Keratinocyte (primary cell): Measurements from ENCODE around the gene PAMR1. TPM values are rescaled to one million over a fixed set of nuclear protein-coding genes. Genes with fewer than 3 reads are reported as not detected.
"Not testable (repeated sequence)": the region's sequence is repeated elsewhere in the genome, so short reads cannot be mapped to it uniquely, and the experiment has no call there.

Experiments
- DNase-seq: peaks from one replicate; pipeline ENCODE4 v3.0.0-alpha.2; 2011; ENCODE audit warnings: low read depth, missing footprints, low spot score
- FAIRE-seq: peaks from 2 replicates; lab custom pipeline; 2011; peaks lifted over from hg19 to GRCh38; lab: Jason Lieb, UNC
- H2AFZ ChIP-seq: 2 replicates; pipeline ENCODE4 v1.6.0; 2012; ENCODE audit warnings: low read length, control low read depth, inconsistent platforms; ENCODE audit not compliant: control insufficient read depth
- H3K27ac ChIP-seq: 2 replicates; pipeline ENCODE4 v1.5.1; 2011; ENCODE audit warnings: low read length; ENCODE audit not compliant: control insufficient read depth, insufficient read depth
- H3K27me3 ChIP-seq: 3 replicates; pipeline ENCODE4 v1.6.0; 2011; ENCODE audit warnings: low read length; ENCODE audit not compliant: control insufficient read depth, insufficient read depth; ENCODE audit errors: extremely low read depth
- H3K36me3 ChIP-seq, 2 experiments: 2 replicates in 1 of 2; 3 replicates in 1 of 2; pipeline ENCODE4 v1.5.1; 2011; ENCODE audit warnings: low read length in 2 of 2, mild to moderate bottlenecking in 1 of 2; ENCODE audit not compliant: control insufficient read depth in 2 of 2, insufficient read depth in 2 of 2; ENCODE audit errors: extremely low read depth in 1 of 2
- H3K4me1 ChIP-seq: 3 replicates; pipeline ENCODE4 v1.5.1; 2011; ENCODE audit warnings: low read length; ENCODE audit not compliant: control insufficient read depth, insufficient read depth; ENCODE audit errors: extremely low read depth
- H3K4me2 ChIP-seq: 3 replicates; pipeline ENCODE4 v1.6.0; 2011; ENCODE audit warnings: low read depth, low read length; ENCODE audit not compliant: control insufficient read depth, insufficient read depth; ENCODE audit errors: extremely low read depth
- H3K4me3 ChIP-seq, 3 experiments: fragments of 200-600 bp in 1 of 3; sonication (generic) in 1 of 3; 2 replicates in 2 of 3; 3 replicates in 1 of 3; pipeline ENCODE4 v1.5.1; 2011 to 2016; ENCODE audit warnings: low read length in 3 of 3, mild to moderate bottlenecking in 3 of 3, control low read depth in 2 of 3, inconsistent platforms in 1 of 3, low read depth in 1 of 3, mixed read lengths in 1 of 3, mixed run types in 1 of 3, moderate library complexity in 1 of 3; ENCODE audit not compliant: control insufficient read depth in 2 of 3, insufficient read depth in 2 of 3; ENCODE audit errors: extremely low read depth in 1 of 3
- H3K79me2 ChIP-seq: 2 replicates; pipeline ENCODE4 v1.6.0; 2012; ENCODE audit warnings: low read length; ENCODE audit not compliant: control insufficient read depth, insufficient read depth
- H3K9ac ChIP-seq: 3 replicates; pipeline ENCODE4 v1.6.0; 2011; ENCODE audit warnings: low read length; ENCODE audit not compliant: control insufficient read depth, insufficient read depth; ENCODE audit errors: extremely low read depth
- H3K9me1 ChIP-seq: 3 replicates; pipeline ENCODE4 v1.6.0; 2011; ENCODE audit warnings: low read length; ENCODE audit not compliant: control insufficient read depth, insufficient read depth; ENCODE audit errors: extremely low read depth
- H3K9me3 ChIP-seq: 2 replicates; pipeline ENCODE4 v1.5.1; 2012; ENCODE audit warnings: low read depth, low read length; ENCODE audit not compliant: control insufficient read depth
- H4K20me1 ChIP-seq: 3 replicates; pipeline ENCODE4 v1.6.0; 2011; ENCODE audit warnings: low read length; ENCODE audit not compliant: control insufficient read depth, insufficient read depth; ENCODE audit errors: extremely low read depth
- EZH2 ChIP-seq: IDR thresholded peaks from one replicate; pipeline ENCODE4 v1.6.1; 2012; ENCODE audit warnings: inconsistent platforms, mild to moderate bottlenecking, low read length, moderate library complexity
- dilution Hi-C: fragments of 300-500 bp; cut with MboI; formaldehyde crosslinking; loops from one replicate; pipeline ENCODE4 v1.7.0; 2020; ENCODE audit warnings: low sequenced_read_pairs; ENCODE audit not compliant: extremely low pct_ligation_motif_present
- polyA plus RNA-seq, 5 experiments: library from polyadenylated mRNA; depleted of rRNA in 3 of 5; stranded (reverse) in 3 of 5; stranded (forward) in 1 of 5; unstranded in 1 of 5; fragments of >200 nt; gene quantifications; 1 replicate in 1 of 5; 2 replicates in 3 of 5; 3 replicates in 1 of 5; pipeline versions ENCODE4 v1.2.1 to v1.2.3, GENCODE V29; 2011 to 2012; ENCODE audit warnings: missing spikeins in 2 of 5, low read depth in 1 of 5, low replicate concordance in 1 of 5
- TF ChIP-seq, protein P1 (sequence below), 3 experiments: IDR thresholded peaks in 1 of 3; conservative IDR thresholded peaks in 1 of 3; optimal IDR thresholded peaks in 1 of 3; 2 replicates in 2 of 3; 3 replicates in 1 of 3; pipeline versions ENCODE3 to v1.5.1; 2011; ENCODE audit warnings: low read length in 3 of 3, mild to moderate bottlenecking in 3 of 3, moderate library complexity in 2 of 3, control low read depth in 1 of 3, inconsistent platforms in 1 of 3; ENCODE audit not compliant: insufficient read depth in 2 of 3; ENCODE audit errors: extremely low read depth in 1 of 3

PAMR1 gene
- polyA plus RNA-seq, 1 donor (not counting 4 experiments of a cell fraction or from before 2014, with no cell fraction given): 4.1 TPM

DNA sequence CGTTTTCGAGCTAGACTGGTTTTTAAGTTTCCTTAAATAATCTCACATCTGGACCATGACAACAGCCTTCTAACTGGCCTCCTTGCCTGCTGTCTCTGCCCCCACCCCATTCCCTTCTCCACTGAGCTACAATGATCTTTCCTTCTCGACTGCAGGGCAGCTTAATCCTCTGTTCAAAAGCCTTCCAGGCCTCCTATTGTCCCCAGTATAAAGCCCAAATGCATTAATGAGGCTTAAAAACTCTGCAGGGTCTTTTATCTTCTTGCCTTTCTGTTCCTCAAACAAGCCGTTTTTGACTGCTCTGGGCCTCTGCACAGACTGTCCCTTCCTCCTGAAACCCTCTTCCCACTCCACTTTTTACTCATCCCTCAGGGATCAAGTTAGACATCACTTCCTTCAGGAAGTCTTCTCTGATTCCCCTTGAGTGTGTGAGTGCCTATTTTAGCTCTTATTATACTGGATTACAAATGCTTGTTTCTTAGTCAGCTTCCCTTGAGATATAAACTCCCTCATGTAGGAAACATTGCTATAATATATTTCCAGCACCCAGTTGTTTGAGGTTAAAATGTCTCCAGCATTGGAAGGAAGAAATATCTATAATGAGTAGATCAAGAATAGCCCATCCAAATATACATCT is 23.6 kb upstream of the PAMR1 start:
- Histone ChIP-seq H3K9ac (no peak overlapping the region), H2AFZ (no peak overlapping the region)
- dilution Hi-C loops: no loop called here

DNA sequence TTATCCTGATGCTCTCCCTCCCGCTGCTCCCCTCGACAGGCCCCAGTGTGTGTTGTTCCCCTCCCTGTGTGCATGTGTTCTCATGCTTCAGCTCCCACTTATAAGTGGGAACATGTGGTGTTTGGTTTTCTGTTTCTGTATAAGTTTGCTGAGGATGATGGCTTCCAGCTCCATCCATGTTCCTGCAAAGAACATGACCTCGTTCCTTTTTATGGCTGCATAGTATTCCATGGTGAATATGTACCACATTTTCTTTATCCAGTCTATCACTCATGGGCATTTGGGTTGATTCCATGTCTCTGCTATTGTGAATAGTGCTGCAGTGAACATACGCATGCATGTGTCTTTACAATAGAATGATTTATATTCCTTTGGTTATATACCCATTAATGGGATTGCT is 22.6 kb upstream of the PAMR1 start:
- H3K79me2 ChIP-seq, dilution Hi-C loops, H2AFZ ChIP-seq: not testable (repeated sequence)

More for the DNA sequence above, 23.6 kb upstream of the PAMR1 start:
- peaks cover 17% of the 10 kb centered on the region for H3K4me1 ChIP-seq
- H3K79me2 ChIP-seq: no peaks in the 10 kb centered on the region
- DNase-seq (no peak), FAIRE-seq (no peak)
- H3K4me2 ChIP-seq: no peak overlapping the region
- no peaks in the 10 kb centered on the region for H3K9me3 ChIP-seq
- no peaks in the 10 kb centered on the region for H3K27me3 ChIP-seq
- no peaks in the 10 kb centered on the region for H3K36me3 ChIP-seq
- no peak overlapping the region for H3K4me3 ChIP-seq
- no peak for TF ChIP-seq EZH2
- TF ChIP-seq, protein P1, sequence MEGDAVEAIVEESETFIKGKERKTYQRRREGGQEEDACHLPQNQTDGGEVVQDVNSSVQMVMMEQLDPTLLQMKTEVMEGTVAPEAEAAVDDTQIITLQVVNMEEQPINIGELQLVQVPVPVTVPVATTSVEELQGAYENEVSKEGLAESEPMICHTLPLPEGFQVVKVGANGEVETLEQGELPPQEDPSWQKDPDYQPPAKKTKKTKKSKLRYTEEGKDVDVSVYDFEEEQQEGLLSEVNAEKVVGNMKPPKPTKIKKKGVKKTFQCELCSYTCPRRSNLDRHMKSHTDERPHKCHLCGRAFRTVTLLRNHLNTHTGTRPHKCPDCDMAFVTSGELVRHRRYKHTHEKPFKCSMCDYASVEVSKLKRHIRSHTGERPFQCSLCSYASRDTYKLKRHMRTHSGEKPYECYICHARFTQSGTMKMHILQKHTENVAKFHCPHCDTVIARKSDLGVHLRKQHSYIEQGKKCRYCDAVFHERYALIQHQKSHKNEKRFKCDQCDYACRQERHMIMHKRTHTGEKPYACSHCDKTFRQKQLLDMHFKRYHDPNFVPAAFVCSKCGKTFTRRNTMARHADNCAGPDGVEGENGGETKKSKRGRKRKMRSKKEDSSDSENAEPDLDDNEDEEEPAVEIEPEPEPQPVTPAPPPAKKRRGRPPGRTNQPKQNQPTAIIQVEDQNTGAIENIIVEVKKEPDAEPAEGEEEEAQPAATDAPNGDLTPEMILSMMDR (optimal IDR thresholded peaks at IDR 0.05 in 1 of 3, IDR thresholded peaks at IDR 0.05 in 1 of 3, conservative IDR thresholded peaks at IDR 0.05 in 1 of 3; ENCODE audit: extremely low read depth in 1 of 3, insufficient read depth in 2 of 3, low read length in 3 of 3): no peak
- no peak overlapping the region for H3K27ac ChIP-seq
- no peaks in the 10 kb centered on the region for H3K9me1 ChIP-seq
- no peaks in the 10 kb centered on the region for H4K20me1 ChIP-seq

DNA sequence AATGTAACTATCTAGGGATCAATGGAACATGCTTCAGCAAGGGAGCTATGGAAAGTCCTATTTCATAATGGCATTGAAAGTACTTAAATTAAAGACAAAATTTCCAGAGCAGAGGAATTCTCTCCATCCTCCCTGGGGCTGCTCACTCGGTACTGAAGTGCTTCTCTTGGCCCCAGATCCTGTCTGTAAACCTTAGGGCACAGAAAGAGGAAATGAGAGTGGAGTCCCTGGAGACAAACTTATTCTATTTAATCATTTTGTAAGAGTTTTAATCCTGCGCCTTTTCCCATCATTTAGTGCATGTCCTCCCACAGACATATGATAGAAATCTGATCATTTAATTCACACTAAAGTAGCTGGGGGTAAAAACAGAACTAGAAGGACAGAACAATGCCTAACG is 20.9 kb upstream of the PAMR1 start:
- no peak overlapping the region for H3K27ac ChIP-seq
- TF ChIP-seq, protein P1 (optimal IDR thresholded peaks at IDR 0.05 in 1 of 3, IDR thresholded peaks at IDR 0.05 in 1 of 3, conservative IDR thresholded peaks at IDR 0.05 in 1 of 3; ENCODE audit: extremely low read depth in 1 of 3, insufficient read depth in 2 of 3, low read length in 3 of 3): no peak
- TF ChIP-seq EZH2: no peak

More for the DNA sequence above, 22.6 kb upstream of the PAMR1 start:
- H3K9me3 ChIP-seq, H3K4me3 ChIP-seq, H3K9ac ChIP-seq, H4K20me1 ChIP-seq, H3K36me3 ChIP-seq, H3K27ac ChIP-seq, DNase-seq, H3K27me3 ChIP-seq, H3K9me1 ChIP-seq, H3K4me2 ChIP-seq, FAIRE-seq: not testable (repeated sequence)
- H3K4me1 ChIP-seq: peaks cover 17% of the 10 kb centered on the region

More for the DNA sequence above, 20.9 kb upstream of the PAMR1 start:
- no peak overlapping the region for H3K9ac ChIP-seq
- peaks cover 26% of the 10 kb centered on the region for H3K4me1 ChIP-seq
- H2AFZ ChIP-seq: no peak overlapping the region
- DNase-seq (no peak), FAIRE-seq (no peak)
- no peaks in the 10 kb centered on the region for H4K20me1 ChIP-seq
- no peaks in the 10 kb centered on the region for H3K9me3 ChIP-seq
- no peaks in the 10 kb centered on the region for H3K36me3 ChIP-seq
- no peaks in the 10 kb centered on the region for H3K27me3 ChIP-seq
- no peaks in the 10 kb centered on the region for H3K79me2 ChIP-seq
- no peak overlapping the region for H3K4me3 ChIP-seq
- H3K4me2 ChIP-seq: no peak overlapping the region
- H3K9me1 ChIP-seq: no peaks in the 10 kb centered on the region
- dilution Hi-C loops: no loop called here
